ENCODE results near the gene METRN. TPM values are rescaled to one million over a fixed set of nuclear protein-coding genes. Genes with fewer than 3 reads are reported as not detected.

METRN gene
- polyA plus RNA-seq, 3 donors, result 0.97 to 5.4 (median 1.7) TPM

GRCh38 chr16:760545-761343 is 45.8 kb downstream of the METRN start, which contains the start of gene MSLN:
Gene MSLN (plus strand): TSS chr16:760734. CDS start chr16:762681, 1,947 bp downstream.
- no peak within 1 kb of the TSS for H3K27ac ChIP-seq (ENCODE audit: low read depth in 1 of 2, low read length in 2 of 2)
- no peak within 1 kb of the TSS for H3K4me2 ChIP-seq (replicated peaks; ENCODE audit: extremely low read depth, low read length, poor library complexity, severe bottlenecking)
- H3K9me3 ChIP-seq (replicated peaks in 1 of 2; ENCODE audit: control insufficient read depth in 1 of 2, insufficient read depth in 1 of 2, low read length in 2 of 2), result no peaks in the 10 kb centered on the region
- H3K27me3 ChIP-seq (ENCODE audit: control insufficient read depth in 2 of 2, insufficient read depth in 2 of 2, low read length in 2 of 2), result no peaks in the 10 kb centered on the region
- no peak within 1 kb of the TSS for H2AFZ ChIP-seq (ENCODE audit: insufficient read depth, low read depth, low read length, poor library complexity, severe bottlenecking)
- 85% methylated on average over 25 of the region's 37 CpGs for WGBS (ENCODE audit: insufficient coverage)
- peaks cover 0 to 2% of the 10 kb centered on the region in 2 donors for H3K36me3 Mint-ChIP-seq
- H3K4me3 ChIP-seq (replicated peaks in 1 of 3; ENCODE audit: low read depth in 2 of 3, low read length in 3 of 3), result no peak within 1 kb of the TSS
- peaks cover 16 to 17% of the 10 kb centered on the region in 2 donors for H3K4me1 ChIP-seq (ENCODE audit: control insufficient read depth in 1 of 2, insufficient read depth in 2 of 2, low read length in 2 of 2)
- TF ChIP-seq, protein P1, sequence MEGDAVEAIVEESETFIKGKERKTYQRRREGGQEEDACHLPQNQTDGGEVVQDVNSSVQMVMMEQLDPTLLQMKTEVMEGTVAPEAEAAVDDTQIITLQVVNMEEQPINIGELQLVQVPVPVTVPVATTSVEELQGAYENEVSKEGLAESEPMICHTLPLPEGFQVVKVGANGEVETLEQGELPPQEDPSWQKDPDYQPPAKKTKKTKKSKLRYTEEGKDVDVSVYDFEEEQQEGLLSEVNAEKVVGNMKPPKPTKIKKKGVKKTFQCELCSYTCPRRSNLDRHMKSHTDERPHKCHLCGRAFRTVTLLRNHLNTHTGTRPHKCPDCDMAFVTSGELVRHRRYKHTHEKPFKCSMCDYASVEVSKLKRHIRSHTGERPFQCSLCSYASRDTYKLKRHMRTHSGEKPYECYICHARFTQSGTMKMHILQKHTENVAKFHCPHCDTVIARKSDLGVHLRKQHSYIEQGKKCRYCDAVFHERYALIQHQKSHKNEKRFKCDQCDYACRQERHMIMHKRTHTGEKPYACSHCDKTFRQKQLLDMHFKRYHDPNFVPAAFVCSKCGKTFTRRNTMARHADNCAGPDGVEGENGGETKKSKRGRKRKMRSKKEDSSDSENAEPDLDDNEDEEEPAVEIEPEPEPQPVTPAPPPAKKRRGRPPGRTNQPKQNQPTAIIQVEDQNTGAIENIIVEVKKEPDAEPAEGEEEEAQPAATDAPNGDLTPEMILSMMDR (IDR thresholded peaks at IDR 0.05), result no peak
- intact Hi-C loops (cut with micrococcal nuclease), result no loop called here
- DNase-seq, result no peak
- H3K79me2 ChIP-seq (ENCODE audit: insufficient read depth, low read length), result no peaks in the 10 kb centered on the region
- H3K9me3 Mint-ChIP-seq, result peaks cover 0 to 4% (median 3%) of the 10 kb centered on the region in 7 donors
- no peak within 1 kb of the TSS for H3K9ac ChIP-seq (ENCODE audit: insufficient read depth, low read length, poor library complexity, severe bottlenecking)
- H3K36me3 ChIP-seq (replicated peaks in 1 of 2; ENCODE audit: control insufficient read depth in 1 of 2, insufficient read depth in 2 of 2, low read length in 2 of 2), result no peaks in the 10 kb centered on the region
- H3K27me3 Mint-ChIP-seq (ENCODE audit: low read depth in 3 of 3), result peaks cover 0 to 3% (median 2%) of the 10 kb centered on the region in 3 donors
- no peak within 1 kb of the TSS for H3K4me3 Mint-ChIP-seq
- peak within 1 kb of the TSS in 3 of 7 donors; percentile 17 to 58 (median 46) for H3K27ac Mint-ChIP-seq
- no peaks in the 10 kb centered on the region for H4K20me1 ChIP-seq (ENCODE audit: insufficient read depth, low read length)
- H3K4me1 Mint-ChIP-seq, result peaks cover 17% of the 10 kb centered on the region

- Histone ChIP-seq H3K9me3 (replicated peaks in 1 of 2; ENCODE audit: control insufficient read depth in 1 of 2, insufficient read depth in 1 of 2, low read length in 2 of 2) (no peaks in the 10 kb centered on the region), H3K9ac (ENCODE audit: insufficient read depth, low read length, poor library complexity, severe bottlenecking) (no peak overlapping the region), H3K36me3 (replicated peaks in 1 of 2; ENCODE audit: control insufficient read depth in 1 of 2, insufficient read depth in 2 of 2, low read length in 2 of 2) (no peaks in the 10 kb centered on the region), H3K4me3 (replicated peaks in 1 of 3; ENCODE audit: low read depth in 2 of 3, low read length in 3 of 3) (no peak overlapping the region), H3K79me2 (ENCODE audit: insufficient read depth, low read length) (no peaks in the 10 kb centered on the region), H3K4me2 (replicated peaks; ENCODE audit: extremely low read depth, low read length, poor library complexity, severe bottlenecking) (no peak overlapping the region), H3K4me1 (ENCODE audit: control insufficient read depth in 1 of 2, insufficient read depth in 2 of 2, low read length in 2 of 2) (peaks cover 14% of the 10 kb centered on the region in 2 donors), H4K20me1 (ENCODE audit: insufficient read depth, low read length) (no peaks in the 10 kb centered on the region), H2AFZ (ENCODE audit: insufficient read depth, low read depth, low read length, poor library complexity, severe bottlenecking) (no peak overlapping the region), H3K27me3 (ENCODE audit: control insufficient read depth in 2 of 2, insufficient read depth in 2 of 2, low read length in 2 of 2) (no peaks in the 10 kb centered on the region), H3K27ac (ENCODE audit: low read depth in 1 of 2, low read length in 2 of 2) (no peak overlapping the region)
- H3K27ac Mint-ChIP-seq, result no peak overlapping the region
- H3K4me1 Mint-ChIP-seq, result peaks cover 13% of the 10 kb centered on the region
- peaks cover 0 to 3% (median 2%) of the 10 kb centered on the region in 3 donors for H3K27me3 Mint-ChIP-seq (ENCODE audit: low read depth in 3 of 3)
- H3K4me3 Mint-ChIP-seq, result no peak overlapping the region
- TF ChIP-seq, protein P1 (IDR thresholded peaks at IDR 0.05), result no peak
- WGBS (ENCODE audit: insufficient coverage), result 91% methylated on average over 16 of the region's 22 CpGs
- no peak for DNase-seq
- no peaks in the 10 kb centered on the region for H3K9me3 Mint-ChIP-seq
- intact Hi-C loops (cut with micrococcal nuclease), result no loop called here
- H3K36me3 Mint-ChIP-seq, result no peaks in the 10 kb centered on the region
Observed at GRCh38 chr16:761625-762513, 47.0 kb downstream of the METRN start.
